Astrocyte (in vitro differentiated cells and primary cell): ENCODE data around the gene TAS2R39. TPM values are rescaled to one million over a fixed set of nuclear protein-coding genes. Genes with fewer than 3 reads are reported as not detected.
"Not testable (repeated sequence)": the region's sequence is repeated elsewhere in the genome, so short reads cannot be mapped to it uniquely, and the experiment has no call there.

Experiments used
- DNase-seq: peaks from one replicate; pipeline ENCODE4 v3.0.0-alpha.2; 2010; ENCODE audit warnings: low read depth
- FAIRE-seq: peaks from 2 replicates; lab custom pipeline; 2011; peaks lifted over from hg19 to GRCh38; lab: Jason Lieb, UNC
- H2AFZ ChIP-seq: 2 replicates; pipeline ENCODE4 v1.6.0; 2012; ENCODE audit warnings: low read depth, low read length, inconsistent platforms
- H3K27ac ChIP-seq: 2 replicates; pipeline ENCODE4 v1.5.1; 2011; ENCODE audit warnings: low read depth, low read length, inconsistent platforms
- H3K27me3 ChIP-seq: 2 replicates; pipeline ENCODE4 v1.6.0; 2011; ENCODE audit warnings: low read length, inconsistent platforms; ENCODE audit not compliant: insufficient read depth
- H3K36me3 ChIP-seq: 2 replicates; pipeline ENCODE4 v1.5.1; 2011; ENCODE audit warnings: low read length, inconsistent platforms; ENCODE audit not compliant: insufficient read depth
- H3K4me1 ChIP-seq: 2 replicates; pipeline ENCODE4 v1.5.1; 2011; ENCODE audit warnings: low read length, inconsistent platforms; ENCODE audit not compliant: insufficient read depth
- H3K4me2 ChIP-seq: 2 replicates; pipeline ENCODE4 v1.6.0; 2012; ENCODE audit warnings: low read length, inconsistent platforms
- H3K4me3 ChIP-seq: 2 replicates; pipeline ENCODE4 v1.5.1; 2011; ENCODE audit warnings: low read depth, mild to moderate bottlenecking, low read length, inconsistent platforms; ENCODE audit not compliant: insufficient read depth
- H3K79me2 ChIP-seq: 2 replicates; pipeline ENCODE4 v1.6.0; 2012; ENCODE audit warnings: mild to moderate bottlenecking, low read length, inconsistent platforms; ENCODE audit not compliant: insufficient read depth
- H3K9ac ChIP-seq: 2 replicates; pipeline ENCODE4 v1.6.0; 2012; ENCODE audit warnings: mild to moderate bottlenecking, low read length, inconsistent platforms
- H3K9me3 ChIP-seq: 2 replicates; pipeline ENCODE4 v1.5.1; 2012; ENCODE audit warnings: low read depth, mild to moderate bottlenecking, low read length, inconsistent platforms; ENCODE audit not compliant: insufficient read depth
- H4K20me1 ChIP-seq: 2 replicates; pipeline ENCODE4 v1.6.0; 2012; ENCODE audit warnings: low read length, inconsistent platforms; ENCODE audit not compliant: insufficient read depth
- H3K27ac Mint-ChIP-seq: one replicate; pipeline ENCODE4 v1.8.0; 2021; ENCODE audit warnings: mild to moderate bottlenecking, mixed read lengths; ENCODE audit not compliant: unreplicated experiment
- H3K27me3 Mint-ChIP-seq: one replicate; pipeline ENCODE4 v1.8.0; 2021; ENCODE audit warnings: low read depth, mixed read lengths; ENCODE audit not compliant: unreplicated experiment
- H3K36me3 Mint-ChIP-seq: one replicate; pipeline ENCODE4 v1.8.0; 2021; ENCODE audit warnings: low read depth, mixed read lengths; ENCODE audit not compliant: unreplicated experiment
- H3K4me1 Mint-ChIP-seq: one replicate; pipeline ENCODE4 v1.8.0; 2021; ENCODE audit warnings: low read depth, mixed read lengths; ENCODE audit not compliant: unreplicated experiment
- H3K4me3 Mint-ChIP-seq: one replicate; pipeline ENCODE4 v1.8.0; 2021; ENCODE audit warnings: mild to moderate bottlenecking, moderate library complexity, mixed read lengths; ENCODE audit not compliant: unreplicated experiment
- H3K9me3 Mint-ChIP-seq: one replicate; pipeline ENCODE4 v1.8.0; 2021; ENCODE audit warnings: mild to moderate bottlenecking, mixed read lengths; ENCODE audit not compliant: unreplicated experiment
- EZH2 ChIP-seq: IDR thresholded peaks from 2 replicates; pipeline ENCODE4 v1.6.1; 2012; ENCODE audit warnings: mild to moderate bottlenecking, low read length, inconsistent platforms; ENCODE audit not compliant: insufficient read depth
- total RNA-seq: library from RNA; stranded (reverse); gene quantifications from 2 replicates; pipeline ENCODE4 v1.2.1, GENCODE V29; 2021
- TF ChIP-seq, protein P1 (sequence below): IDR thresholded peaks from 2 replicates; pipeline ENCODE4 v1.5.1; 2011; ENCODE audit warnings: low read depth, mild to moderate bottlenecking, inconsistent platforms, low read length, moderate library complexity; ENCODE audit not compliant: insufficient read depth

TAS2R39 gene
- total RNA-seq, 1 donor from 2014 or later: not detected

DNA sequence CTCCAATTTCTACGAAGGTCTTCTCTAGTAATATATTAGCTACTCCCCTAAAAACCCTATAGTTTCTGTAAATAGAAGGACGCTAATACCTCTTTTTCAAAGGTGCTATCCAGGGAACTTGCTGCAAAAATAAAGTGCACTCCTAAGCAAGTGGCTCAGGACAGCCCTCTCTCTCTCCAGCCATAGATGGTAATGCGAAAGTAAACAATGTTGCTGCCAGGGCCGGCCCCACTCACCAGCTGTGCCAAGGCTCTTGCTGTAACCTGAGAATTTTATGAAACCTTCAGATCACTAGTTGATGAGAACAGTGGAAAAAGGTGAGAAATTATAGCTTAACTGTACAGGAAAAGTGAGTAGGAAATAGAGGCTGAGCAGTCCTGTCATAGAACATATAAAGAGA is 10.9 kb upstream of the TAS2R39 start:
- H3K4me1 Mint-ChIP-seq: no peaks in the 10 kb centered on the region
- no peak overlapping the region for H3K27ac Mint-ChIP-seq

DNA sequence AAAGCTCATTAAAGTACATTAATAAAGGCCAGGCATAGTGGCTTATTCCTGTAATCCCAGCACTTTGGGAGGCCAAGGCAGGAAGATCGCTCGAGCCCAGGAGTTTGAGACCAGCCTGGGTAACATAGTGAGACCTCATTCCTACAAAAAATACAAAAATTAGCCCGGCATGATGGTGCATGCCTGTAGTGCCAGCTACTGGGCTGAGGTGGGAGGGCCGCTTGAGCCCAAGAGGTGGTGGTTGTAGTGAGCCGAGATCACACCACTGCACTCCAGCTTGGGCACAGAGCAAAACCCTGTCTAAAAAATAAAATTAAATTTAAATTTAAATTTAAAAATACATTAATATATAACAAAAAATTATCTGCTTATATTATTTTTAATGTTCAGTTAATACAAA is 7.1 kb upstream of the TAS2R39 start:
- H4K20me1 ChIP-seq: no peaks in the 10 kb centered on the region
- H3K79me2 ChIP-seq: no peaks in the 10 kb centered on the region
- Mint-ChIP-seq H3K9me3 (no peaks in the 10 kb centered on the region), H3K27ac (no peak overlapping the region), H3K4me1 (no peaks in the 10 kb centered on the region), H3K36me3 (no peaks in the 10 kb centered on the region), H3K4me3 (no peak overlapping the region), H3K27me3 (no peaks in the 10 kb centered on the region)
- H3K4me2 ChIP-seq: no peak overlapping the region
- H3K4me1 ChIP-seq: no peaks in the 10 kb centered on the region
- H3K9me3 ChIP-seq: no peaks in the 10 kb centered on the region
- H3K4me3 ChIP-seq: no peak overlapping the region
- FAIRE-seq (no peak), DNase-seq (no peak)
- no peak overlapping the region for H3K27ac ChIP-seq
- no peaks in the 10 kb centered on the region for H3K27me3 ChIP-seq
- no peaks in the 10 kb centered on the region for H3K36me3 ChIP-seq
- no peak for TF ChIP-seq EZH2
- TF ChIP-seq, protein P1, sequence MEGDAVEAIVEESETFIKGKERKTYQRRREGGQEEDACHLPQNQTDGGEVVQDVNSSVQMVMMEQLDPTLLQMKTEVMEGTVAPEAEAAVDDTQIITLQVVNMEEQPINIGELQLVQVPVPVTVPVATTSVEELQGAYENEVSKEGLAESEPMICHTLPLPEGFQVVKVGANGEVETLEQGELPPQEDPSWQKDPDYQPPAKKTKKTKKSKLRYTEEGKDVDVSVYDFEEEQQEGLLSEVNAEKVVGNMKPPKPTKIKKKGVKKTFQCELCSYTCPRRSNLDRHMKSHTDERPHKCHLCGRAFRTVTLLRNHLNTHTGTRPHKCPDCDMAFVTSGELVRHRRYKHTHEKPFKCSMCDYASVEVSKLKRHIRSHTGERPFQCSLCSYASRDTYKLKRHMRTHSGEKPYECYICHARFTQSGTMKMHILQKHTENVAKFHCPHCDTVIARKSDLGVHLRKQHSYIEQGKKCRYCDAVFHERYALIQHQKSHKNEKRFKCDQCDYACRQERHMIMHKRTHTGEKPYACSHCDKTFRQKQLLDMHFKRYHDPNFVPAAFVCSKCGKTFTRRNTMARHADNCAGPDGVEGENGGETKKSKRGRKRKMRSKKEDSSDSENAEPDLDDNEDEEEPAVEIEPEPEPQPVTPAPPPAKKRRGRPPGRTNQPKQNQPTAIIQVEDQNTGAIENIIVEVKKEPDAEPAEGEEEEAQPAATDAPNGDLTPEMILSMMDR: no peak
- no peak overlapping the region for H2AFZ ChIP-seq
- no peak overlapping the region for H3K9ac ChIP-seq

More for the DNA sequence above, 10.9 kb upstream of the TAS2R39 start:
- no peaks in the 10 kb centered on the region for H4K20me1 ChIP-seq
- no peak overlapping the region for H3K4me3 Mint-ChIP-seq
- no peaks in the 10 kb centered on the region for H3K27me3 Mint-ChIP-seq
- H2AFZ ChIP-seq: no peak overlapping the region
- no peak for FAIRE-seq
- H3K9ac ChIP-seq: no peak overlapping the region
- TF ChIP-seq EZH2: no peak
- TF ChIP-seq, protein P1: no peak
- H3K9me3 Mint-ChIP-seq: no peaks in the 10 kb centered on the region
- DNase-seq: no peak
- H3K36me3 ChIP-seq: no peaks in the 10 kb centered on the region
- no peaks in the 10 kb centered on the region for H3K79me2 ChIP-seq
- H3K27ac ChIP-seq: no peak overlapping the region
- H3K9me3 ChIP-seq: no peaks in the 10 kb centered on the region
- no peaks in the 10 kb centered on the region for H3K27me3 ChIP-seq
- no peaks in the 10 kb centered on the region for H3K4me1 ChIP-seq
- H3K36me3 Mint-ChIP-seq: no peaks in the 10 kb centered on the region
- H3K4me2 ChIP-seq: no peak overlapping the region
- H3K4me3 ChIP-seq: no peak overlapping the region

DNA sequence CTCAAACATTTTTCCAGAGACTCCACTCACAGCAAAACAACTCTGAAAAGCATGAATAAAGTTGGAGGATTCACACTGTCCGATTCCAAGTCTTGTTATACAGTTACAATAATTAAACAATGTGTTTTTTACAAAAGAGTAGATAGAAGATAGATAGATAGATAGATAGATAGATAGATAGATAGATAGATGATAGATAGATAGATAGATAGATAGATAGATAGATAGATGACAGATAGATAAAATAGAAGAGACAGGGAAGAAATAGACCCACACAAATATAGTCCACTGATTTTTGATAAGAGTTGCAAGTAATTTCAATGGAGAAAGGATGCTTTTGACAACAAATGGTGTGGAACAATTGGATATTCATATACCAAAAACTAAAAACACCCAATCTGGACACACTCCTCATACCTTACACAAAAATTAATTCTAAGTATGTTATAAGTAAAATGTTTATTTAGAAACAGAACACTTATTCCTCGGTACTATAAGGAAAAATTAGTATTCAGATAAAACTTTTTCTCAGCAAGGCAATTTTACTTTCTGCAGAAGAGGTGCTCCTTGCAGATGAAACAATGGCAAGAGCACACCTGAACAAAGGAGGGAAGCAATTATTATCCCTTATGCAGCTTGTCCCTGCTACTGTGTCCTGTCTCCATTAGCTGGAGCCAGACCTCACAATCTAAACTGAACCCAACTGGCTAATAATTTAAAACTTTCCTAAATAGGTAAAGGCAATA is 5.7 kb upstream of the TAS2R39 start:
- no peak for DNase-seq
- no peak overlapping the region for H3K4me2 ChIP-seq
- H3K27me3 ChIP-seq: no peaks in the 10 kb centered on the region
- FAIRE-seq: no peak
- H3K4me3 ChIP-seq: no peak overlapping the region
- H3K27ac Mint-ChIP-seq: no peak overlapping the region
- H3K4me1 Mint-ChIP-seq: no peaks in the 10 kb centered on the region
- no peaks in the 10 kb centered on the region for H3K36me3 Mint-ChIP-seq
- no peaks in the 10 kb centered on the region for H3K9me3 ChIP-seq
- H3K9me3 Mint-ChIP-seq: no peaks in the 10 kb centered on the region
- H3K9ac ChIP-seq: no peak overlapping the region
- H3K27ac ChIP-seq: no peak overlapping the region
- no peak overlapping the region for H2AFZ ChIP-seq
- H3K4me3 Mint-ChIP-seq: no peak overlapping the region
- H3K27me3 Mint-ChIP-seq: no peaks in the 10 kb centered on the region
- no peaks in the 10 kb centered on the region for H4K20me1 ChIP-seq
- H3K79me2 ChIP-seq: no peaks in the 10 kb centered on the region
- TF ChIP-seq, protein P1: no peak
- TF ChIP-seq EZH2: no peak
- H3K4me1 ChIP-seq: no peaks in the 10 kb centered on the region
- H3K36me3 ChIP-seq: no peaks in the 10 kb centered on the region

DNA sequence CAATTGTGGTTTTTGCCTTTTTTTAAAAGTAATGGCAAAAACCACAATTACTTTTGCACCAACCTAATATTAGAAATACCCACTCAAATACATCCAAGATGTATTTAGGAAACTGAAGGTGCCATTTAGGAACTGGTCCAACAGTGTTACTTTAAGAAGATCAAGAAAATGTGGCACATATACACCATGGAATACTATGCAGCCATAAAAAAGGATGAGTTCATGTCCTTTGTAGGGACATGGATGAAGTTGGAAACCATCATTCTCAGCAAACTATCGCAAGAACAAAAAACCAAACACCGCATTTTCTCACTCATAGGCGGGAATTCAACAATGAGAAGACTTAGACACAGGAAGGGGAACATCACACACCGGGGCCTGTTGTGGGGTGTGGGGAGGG is 2.4 kb upstream of the TAS2R39 start:
- not testable (repeated sequence) for H3K9me3 ChIP-seq, H2AFZ ChIP-seq, H3K27ac ChIP-seq, H3K4me1 ChIP-seq, H3K4me2 ChIP-seq, H3K4me1 Mint-ChIP-seq, H4K20me1 ChIP-seq, DNase-seq, H3K79me2 ChIP-seq, H3K27me3 ChIP-seq, H3K4me3 ChIP-seq, H3K9ac ChIP-seq, H3K36me3 ChIP-seq, FAIRE-seq, H3K36me3 Mint-ChIP-seq, H3K27ac Mint-ChIP-seq, H3K4me3 Mint-ChIP-seq, H3K9me3 Mint-ChIP-seq, H3K27me3 Mint-ChIP-seq
